Esophagus muscularis mucosa (tissue), 3 donors: ENCODE results near the gene DCDC2B.

Source experiments
- CTCF ChIP-seq, 3 experiments: fragments of 200-600 bp in 2 of 3; fragments of 450-650 bp in 1 of 3; sonication (generic) in 2 of 3; IDR thresholded peaks; one replicate each; pipeline ENCODE4 v1.5.1; 2017 to 2019; ENCODE audit warnings: antibody characterized with exemption in 3 of 3, mild to moderate bottlenecking in 2 of 3, moderate library complexity in 1 of 3
- POLR2A ChIP-seq: fragments of 450-650 bp; IDR thresholded peaks from one replicate; pipeline ENCODE4 v1.6.1; 2017; ENCODE audit warnings: antibody characterized with exemption, moderate library complexity, mild to moderate bottlenecking, low read depth
- POLR2AphosphoS5 ChIP-seq, 2 donors: sonication (generic); formaldehyde crosslinking; IDR thresholded peaks; one replicate each; pipeline ENCODE4 v1.6.1; 2017; ENCODE audit warnings: antibody characterized with exemption in 2 of 2

GRCh38 chr1:32199043-32199716 is 9.7 kb upstream of the DCDC2B start:
- TF ChIP-seq CTCF (IDR thresholded peaks at IDR 0.05), result no peak
- no peak for TF ChIP-seq POLR2A
- no peak for TF ChIP-seq POLR2AphosphoS5 (IDR thresholded peaks at IDR 0.05)
